Osteocyte (in vitro differentiated cells): ENCODE results near the gene PHF21A. TPM values are rescaled to one million over a fixed set of nuclear protein-coding genes. Genes with fewer than 3 reads are reported as not detected.

ENCODE experiments used
- DNase-seq: peaks from one replicate; pipeline ENCODE4 v3.0.0; 2021; ENCODE audit warnings: mixed read lengths; ENCODE audit not compliant: unreplicated experiment; ENCODE audit errors: extremely low spot score
- H3K27ac Mint-ChIP-seq: one replicate; pipeline ENCODE4 v1.8.0; 2021; ENCODE audit warnings: mild to moderate bottlenecking, mixed read lengths; ENCODE audit not compliant: unreplicated experiment
- H3K27me3 Mint-ChIP-seq: one replicate; pipeline ENCODE4 v1.8.0; 2021; ENCODE audit warnings: mixed read lengths; ENCODE audit not compliant: unreplicated experiment
- H3K36me3 Mint-ChIP-seq: one replicate; pipeline ENCODE4 v1.8.0; 2021; ENCODE audit warnings: mixed read lengths; ENCODE audit not compliant: unreplicated experiment
- H3K4me1 Mint-ChIP-seq: one replicate; pipeline ENCODE4 v1.8.0; 2021; ENCODE audit warnings: mixed read lengths; ENCODE audit not compliant: unreplicated experiment
- H3K4me3 Mint-ChIP-seq: one replicate; pipeline ENCODE4 v1.8.0; 2021; ENCODE audit warnings: mild to moderate bottlenecking, moderate library complexity, mixed read lengths; ENCODE audit not compliant: unreplicated experiment
- H3K9me3 Mint-ChIP-seq: one replicate; pipeline ENCODE4 v1.8.0; 2021; ENCODE audit warnings: mixed read lengths; ENCODE audit not compliant: unreplicated experiment
- CTCF ChIP-seq: fragments of 200-600 bp; sonication (generic); IDR thresholded peaks from 2 replicates; pipeline ENCODE4 v1.5.0; 2021; ENCODE audit warnings: antibody characterized with exemption, mild to moderate bottlenecking, moderate library complexity
- total RNA-seq: library from RNA; stranded (reverse); gene quantifications from 2 replicates; pipeline ENCODE4 v1.2.1, GENCODE V29; 2021

PHF21A gene
- total RNA-seq, 1 donor from 2014 or later: 40.8 TPM

GRCh38 chr11:45894555-45895247 is 226.6 kb downstream of the PHF21A start:
- no peaks in the 10 kb centered on the region for H3K36me3 Mint-ChIP-seq
- no peaks in the 10 kb centered on the region for H3K9me3 Mint-ChIP-seq
- peaks cover 11% of the 10 kb centered on the region for H3K27me3 Mint-ChIP-seq
- no peak for TF ChIP-seq CTCF
- H3K4me1 Mint-ChIP-seq: peaks cover 4% of the 10 kb centered on the region
- H3K27ac Mint-ChIP-seq: no peak overlapping the region
- no peak for DNase-seq
- no peak overlapping the region for H3K4me3 Mint-ChIP-seq

DNA sequence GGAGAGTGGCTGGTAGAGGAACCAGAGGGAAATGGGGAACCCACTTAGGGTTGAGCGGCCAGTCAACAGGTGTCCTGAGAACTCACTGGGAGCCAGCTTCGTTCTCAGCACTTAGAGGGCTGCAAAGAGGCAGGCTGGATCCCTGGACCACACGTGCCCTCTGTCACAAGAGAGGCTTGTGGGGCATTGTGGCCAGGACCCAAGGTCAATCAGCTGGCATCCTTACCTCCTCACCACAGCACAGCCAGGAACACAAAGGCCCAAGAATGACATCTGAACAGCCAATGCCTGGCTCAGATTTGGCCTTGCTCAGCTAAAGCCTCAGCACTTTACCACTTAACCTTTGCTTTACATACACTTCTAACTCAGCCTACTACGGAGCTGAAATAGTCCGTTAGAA is 228.4 kb downstream of the PHF21A start:
- H3K9me3 Mint-ChIP-seq: no peaks in the 10 kb centered on the region

GRCh38 chr11:45890886-45891550 is 230.2 kb downstream of the PHF21A start:
- no peak overlapping the region for H3K4me3 Mint-ChIP-seq
- H3K4me1 Mint-ChIP-seq: no peaks in the 10 kb centered on the region
- peaks cover 14% of the 10 kb centered on the region for H3K27me3 Mint-ChIP-seq
- no peak for TF ChIP-seq CTCF
- DNase-seq: no peak
- no peaks in the 10 kb centered on the region for H3K9me3 Mint-ChIP-seq
- H3K27ac Mint-ChIP-seq: no peak overlapping the region
- no peaks in the 10 kb centered on the region for H3K36me3 Mint-ChIP-seq

More for the DNA sequence above, 228.4 kb downstream of the PHF21A start:
- TF ChIP-seq CTCF: no peak
- Mint-ChIP-seq H3K4me1 (no peaks in the 10 kb centered on the region), H3K27me3 (peaks cover 14% of the 10 kb centered on the region), H3K36me3 (no peaks in the 10 kb centered on the region), H3K27ac (no peak overlapping the region), H3K4me3 (no peak overlapping the region)
- DNase-seq: no peak

GRCh38 chr11:45889966-45890365 is 231.3 kb downstream of the PHF21A start:
- no peak for TF ChIP-seq CTCF

DNA sequence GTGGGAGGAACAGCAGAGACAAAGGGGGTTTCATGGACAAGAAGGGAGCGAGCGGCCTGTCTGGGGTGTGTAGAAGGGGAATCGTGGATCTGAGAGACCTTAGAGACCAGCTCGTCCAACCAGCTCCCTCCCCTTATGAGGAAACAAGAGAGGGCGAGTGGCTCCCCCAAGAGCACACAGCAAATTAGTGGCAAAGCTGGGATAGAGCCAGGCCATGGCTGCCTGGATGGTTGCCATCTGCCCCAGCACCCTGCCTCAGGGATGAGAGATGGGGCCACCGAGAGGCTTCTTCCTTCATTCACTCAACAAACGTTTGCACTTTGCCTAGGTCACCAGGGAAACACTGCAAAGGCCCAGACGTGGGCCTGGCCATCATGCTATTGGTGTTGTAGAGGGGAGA is 231.7 kb downstream of the PHF21A start:
- DNase-seq: no peak
- H3K27ac Mint-ChIP-seq: no peak overlapping the region
- peaks cover 12% of the 10 kb centered on the region for H3K27me3 Mint-ChIP-seq
- peaks cover 3% of the 10 kb centered on the region for H3K4me1 Mint-ChIP-seq
- no peak overlapping the region for H3K4me3 Mint-ChIP-seq
- no peaks in the 10 kb centered on the region for H3K36me3 Mint-ChIP-seq
- H3K9me3 Mint-ChIP-seq: no peaks in the 10 kb centered on the region
- TF ChIP-seq CTCF: no peak

More at GRCh38 chr11:45889966-45890365, 231.3 kb downstream of the PHF21A start:
- Mint-ChIP-seq H3K4me1 (peaks cover 3% of the 10 kb centered on the region), H3K36me3 (no peaks in the 10 kb centered on the region), H3K9me3 (no peaks in the 10 kb centered on the region), H3K27me3 (peaks cover 14% of the 10 kb centered on the region), H3K4me3 (no peak overlapping the region), H3K27ac (no peak overlapping the region)
- no peak for DNase-seq
